A673 (cell line): ENCODE results near the gene IQCN.

ENCODE experiments used
- CTCF ChIP-seq: fragments of 300-800, 200-600 bp; sonication (generic); conservative IDR thresholded peaks from 2 replicates; pipeline ENCODE4 v1.5.1; 2017; ENCODE audit warnings: low read depth, mild to moderate bottlenecking, antibody characterized with exemption, low read length, moderate library complexity, mixed read lengths
- EZH2 ChIP-seq: fragments of 200-600 bp; sonication (generic); IDR thresholded peaks from 2 replicates; pipeline ENCODE4 v1.6.1; 2017; ENCODE audit warnings: borderline replicate concordance, low read depth, mild to moderate bottlenecking, mixed read lengths, antibody characterized with exemption, low read length; ENCODE audit not compliant: poor library complexity, severe bottlenecking

GRCh38 chr19:18279266-18279515 lies 4.9 kb upstream of the IQCN start:
- TF ChIP-seq CTCF (no peak), EZH2 (no peak)
